ENCODE data around the gene CARS2.

Gene CARS2

DNA sequence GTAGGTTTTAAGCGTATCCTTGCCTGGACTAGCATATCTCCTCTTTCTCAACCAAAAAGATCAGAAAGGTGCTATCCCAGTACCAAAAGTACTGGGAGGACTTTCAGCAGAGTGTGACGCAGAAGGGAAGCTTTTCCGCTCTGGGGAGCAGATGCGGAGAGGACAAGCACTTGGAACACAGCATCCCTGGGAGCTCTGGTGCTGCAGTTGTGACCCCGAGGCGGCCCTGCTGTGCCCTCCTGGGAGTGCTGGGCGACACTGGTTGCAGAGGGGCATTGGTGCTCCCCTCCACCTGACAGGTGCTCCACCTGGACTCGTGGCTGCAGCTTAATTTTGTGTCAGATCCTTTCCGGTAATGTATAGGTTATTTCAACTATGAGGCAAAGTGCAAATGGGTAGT is 87.1 kb downstream of the CARS2 start:
- TF ChIP-seq GATA2 (IDR thresholded peaks at IDR 0.05; ENCODE audit: low read depth, low read length) = no peak
- no peak for TF ChIP-seq GATA3 (IDR thresholded peaks at IDR 0.05; ENCODE audit: low read depth, low read length)

- TF ChIP-seq GATA3 (IDR thresholded peaks at IDR 0.05; ENCODE audit: low read depth, low read length) (no peak), GATA2 (IDR thresholded peaks at IDR 0.05; ENCODE audit: low read depth, low read length) (no peak)
Measured at GRCh38 chr13:110618167-110618566, 87.7 kb downstream of the CARS2 start.

- TF ChIP-seq GATA3 (IDR thresholded peaks at IDR 0.05; ENCODE audit: low read depth, low read length) = no peak
- no peak for TF ChIP-seq GATA2 (IDR thresholded peaks at IDR 0.05; ENCODE audit: low read depth, low read length)
Measured at GRCh38 chr13:110617321-110618072, 88.4 kb downstream of the CARS2 start.

DNA sequence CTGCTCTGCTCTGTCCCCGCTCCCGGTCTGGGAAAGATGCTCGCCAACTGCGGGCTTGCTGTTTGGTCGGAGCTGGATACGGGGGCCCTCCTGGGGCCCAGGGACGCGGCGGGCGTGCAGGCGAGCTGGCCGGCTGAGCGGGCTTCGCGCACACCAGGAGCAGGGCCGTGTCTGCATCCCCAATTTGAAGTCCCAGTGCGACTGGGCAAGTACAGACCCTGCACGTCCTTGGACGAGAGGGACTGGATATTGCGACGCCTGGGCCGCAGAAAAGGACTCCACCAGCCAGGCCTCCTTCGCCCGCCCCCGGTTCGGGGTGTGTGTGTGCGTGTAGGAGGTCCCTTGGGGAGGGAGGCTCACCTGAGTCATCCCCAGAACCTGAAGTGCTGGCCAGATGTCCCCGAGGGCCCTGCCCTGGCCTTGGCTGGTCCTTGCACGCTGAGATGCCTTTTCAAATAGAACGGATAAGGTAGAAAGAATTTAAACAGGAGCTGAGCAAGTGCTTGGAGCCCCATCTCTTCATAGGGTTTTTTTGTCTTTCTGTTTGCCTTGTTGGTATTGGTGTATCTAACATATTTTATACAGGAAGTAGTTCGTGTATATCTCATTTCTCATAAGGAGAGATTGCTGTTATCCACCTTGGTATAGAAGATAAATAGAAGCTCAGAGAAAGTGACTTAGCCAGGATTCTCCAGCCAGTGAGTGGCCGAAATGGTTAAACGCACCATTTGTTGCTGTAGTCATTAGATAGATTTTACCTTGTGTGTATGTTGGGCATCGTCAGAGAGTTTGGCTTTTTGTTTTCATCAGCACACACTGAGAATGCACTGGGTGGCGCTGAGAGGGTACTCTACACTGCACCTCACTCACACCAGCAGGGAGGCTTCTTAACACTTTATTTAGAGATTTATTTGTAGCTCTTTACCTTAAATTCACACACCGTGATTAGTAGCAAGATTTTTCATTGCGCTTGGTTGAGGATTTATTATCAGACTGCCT is 89.5 kb downstream of the CARS2 start:
- TF ChIP-seq GATA2 (IDR thresholded peaks at IDR 0.05; ENCODE audit: low read depth, low read length) (no peak), GATA3 (IDR thresholded peaks at IDR 0.05; ENCODE audit: low read depth, low read length) (no peak)

GRCh38 chr13:110615322-110616102 is 90.4 kb downstream of the CARS2 start, which contains the start of gene NAXD:
Gene NAXD, plus strand, starts transcription at chr13:110615545. Its CDS starts 57 bp downstream, at chr13:110615602.
- TF ChIP-seq GATA2 (IDR thresholded peaks at IDR 0.05; ENCODE audit: low read depth, low read length) (no peak), GATA3 (IDR thresholded peaks at IDR 0.05; ENCODE audit: low read depth, low read length) (no peak)

GRCh38 chr13:110615005-110615321 is 91.0 kb downstream of the CARS2 start:
- TF ChIP-seq GATA2 (IDR thresholded peaks at IDR 0.05; ENCODE audit: low read depth, low read length) (no peak), GATA3 (IDR thresholded peaks at IDR 0.05; ENCODE audit: low read depth, low read length) (no peak)

- TF ChIP-seq GATA3 (IDR thresholded peaks at IDR 0.05; ENCODE audit: low read depth, low read length) (no peak), GATA2 (IDR thresholded peaks at IDR 0.05; ENCODE audit: low read depth, low read length) (no peak)
Measured at GRCh38 chr13:110610955-110611595, 94.8 kb downstream of the CARS2 start.

- no peak for TF ChIP-seq GATA3 (IDR thresholded peaks at IDR 0.05; ENCODE audit: low read depth, low read length)
Measured at GRCh38 chr13:110607675-110608224, 98.2 kb downstream of the CARS2 start.

DNA sequence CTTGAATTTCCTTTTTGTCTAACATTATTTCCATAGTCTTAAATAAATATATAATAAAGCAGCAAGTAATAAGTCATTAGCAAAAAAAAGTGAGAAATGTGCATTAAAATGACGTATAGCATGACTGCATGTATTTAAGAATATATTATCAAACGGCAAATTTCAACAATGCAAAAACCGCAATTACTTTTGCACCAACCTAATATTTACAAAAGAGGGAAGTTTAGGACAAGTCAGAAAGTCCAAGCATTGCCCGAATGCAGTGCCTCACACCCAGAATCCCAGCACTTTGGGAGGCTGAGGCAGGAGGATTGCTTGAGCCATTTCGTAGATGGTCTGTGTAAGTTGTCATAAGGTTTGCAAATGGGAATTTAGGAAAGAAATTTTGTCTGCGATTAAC is 100.8 kb downstream of the CARS2 start:
- TF ChIP-seq GATA2 (IDR thresholded peaks at IDR 0.05; ENCODE audit: low read depth, low read length) = no peak
- no peak for TF ChIP-seq GATA3 (IDR thresholded peaks at IDR 0.05; ENCODE audit: low read depth, low read length)

GRCh38 chr13:110600980-110601379 is 104.9 kb downstream of the CARS2 start:
- no peak for TF ChIP-seq GATA2 (IDR thresholded peaks at IDR 0.05; ENCODE audit: low read depth, low read length)
- TF ChIP-seq GATA3 (IDR thresholded peaks at IDR 0.05; ENCODE audit: low read depth, low read length) = no peak

- TF ChIP-seq GATA3 (IDR thresholded peaks at IDR 0.05; ENCODE audit: low read depth, low read length) (no peak), GATA2 (IDR thresholded peaks at IDR 0.05; ENCODE audit: low read depth, low read length) (no peak)
Measured at GRCh38 chr13:110600261-110600819, 105.6 kb downstream of the CARS2 start.

- TF ChIP-seq GATA2 (IDR thresholded peaks at IDR 0.05; ENCODE audit: low read depth, low read length) (no peak), GATA3 (IDR thresholded peaks at IDR 0.05; ENCODE audit: low read depth, low read length) (no peak)
Measured at GRCh38 chr13:110597041-110597689, 108.8 kb downstream of the CARS2 start.
